Nephron (organoid): ENCODE results near the gene PYGL.
"Not testable (repeated sequence)": the region's sequence is repeated elsewhere in the genome, so short reads cannot be mapped to it uniquely, and the experiment has no call there.

Source experiments
- H3K27ac Mint-ChIP-seq, 3 experiments: 2 replicates each; pipeline ENCODE4 v1.8.0; 2020; ENCODE audit warnings: mixed read lengths in 3 of 3, mild to moderate bottlenecking in 2 of 3, moderate library complexity in 1 of 3
- H3K27me3 Mint-ChIP-seq: 2 replicates; pipeline ENCODE4 v1.8.0; 2021; ENCODE audit warnings: low read depth, mild to moderate bottlenecking, moderate library complexity, mixed read lengths
- H3K36me3 Mint-ChIP-seq: 2 replicates; pipeline ENCODE4 v1.8.0; 2020; ENCODE audit warnings: low read depth, mixed read lengths
- H3K4me1 Mint-ChIP-seq: 2 replicates; pipeline ENCODE4 v1.8.0; 2020; ENCODE audit warnings: mixed read lengths
- H3K4me3 Mint-ChIP-seq, 3 experiments: 2 replicates each; pipeline ENCODE4 v1.8.0; 2020; ENCODE audit warnings: mild to moderate bottlenecking in 3 of 3, mixed read lengths in 3 of 3, moderate library complexity in 2 of 3
- H3K9me3 Mint-ChIP-seq: 2 replicates; pipeline ENCODE4 v1.8.0; 2020; ENCODE audit warnings: mixed read lengths
- TF ChIP-seq, protein P1 (sequence below), 3 experiments: fragments of 200-600 bp; sonication (generic); IDR thresholded peaks; one replicate each; pipeline ENCODE4 v1.5.0; 2021; ENCODE audit warnings: antibody characterized with exemption in 3 of 3; ENCODE audit not compliant: unreplicated experiment in 3 of 3

The PYGL gene

DNA sequence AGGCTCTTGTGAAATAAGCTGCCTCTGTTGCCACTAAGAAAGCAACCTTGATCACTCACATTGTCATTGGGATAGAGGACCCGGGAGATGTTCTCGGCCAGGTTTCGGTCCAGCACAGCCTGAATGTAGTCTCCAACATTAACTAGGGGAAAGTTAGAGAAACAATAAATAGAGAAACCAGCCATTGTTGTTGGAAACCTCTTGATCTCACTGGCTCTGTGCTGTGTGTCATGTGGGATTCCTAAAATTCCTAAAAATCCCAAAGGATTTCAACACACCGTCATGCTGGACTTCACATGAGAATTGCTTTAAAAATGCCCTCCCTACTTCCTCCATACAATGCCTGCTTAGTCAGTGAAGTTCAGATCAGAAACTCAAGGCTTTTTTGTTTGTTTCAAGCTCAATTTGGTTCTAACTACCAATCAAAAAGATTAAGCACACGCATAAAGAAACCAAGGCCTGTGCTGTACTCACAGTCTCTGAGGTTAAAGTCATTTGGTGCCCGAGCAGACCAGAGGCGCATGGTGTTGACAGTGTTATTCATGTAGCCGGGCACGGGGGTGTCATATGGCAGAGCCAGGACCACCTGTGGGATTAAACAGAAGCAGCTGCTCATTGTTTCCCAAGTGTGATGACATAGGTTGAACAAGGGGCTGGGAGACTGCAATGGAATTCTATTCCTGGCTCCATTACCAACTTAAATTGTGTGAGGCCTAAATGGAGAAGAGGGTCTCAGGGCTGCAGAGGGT is 23.6 kb downstream of the PYGL start:
- peak overlapping the region; percentile 58 to 69 (median 65) for H3K27ac Mint-ChIP-seq
- H3K9me3 Mint-ChIP-seq, result no peaks in the 10 kb centered on the region
- peaks cover 22% of the 10 kb centered on the region for H3K36me3 Mint-ChIP-seq
- no peak overlapping the region for H3K4me3 Mint-ChIP-seq
- TF ChIP-seq, protein P1, sequence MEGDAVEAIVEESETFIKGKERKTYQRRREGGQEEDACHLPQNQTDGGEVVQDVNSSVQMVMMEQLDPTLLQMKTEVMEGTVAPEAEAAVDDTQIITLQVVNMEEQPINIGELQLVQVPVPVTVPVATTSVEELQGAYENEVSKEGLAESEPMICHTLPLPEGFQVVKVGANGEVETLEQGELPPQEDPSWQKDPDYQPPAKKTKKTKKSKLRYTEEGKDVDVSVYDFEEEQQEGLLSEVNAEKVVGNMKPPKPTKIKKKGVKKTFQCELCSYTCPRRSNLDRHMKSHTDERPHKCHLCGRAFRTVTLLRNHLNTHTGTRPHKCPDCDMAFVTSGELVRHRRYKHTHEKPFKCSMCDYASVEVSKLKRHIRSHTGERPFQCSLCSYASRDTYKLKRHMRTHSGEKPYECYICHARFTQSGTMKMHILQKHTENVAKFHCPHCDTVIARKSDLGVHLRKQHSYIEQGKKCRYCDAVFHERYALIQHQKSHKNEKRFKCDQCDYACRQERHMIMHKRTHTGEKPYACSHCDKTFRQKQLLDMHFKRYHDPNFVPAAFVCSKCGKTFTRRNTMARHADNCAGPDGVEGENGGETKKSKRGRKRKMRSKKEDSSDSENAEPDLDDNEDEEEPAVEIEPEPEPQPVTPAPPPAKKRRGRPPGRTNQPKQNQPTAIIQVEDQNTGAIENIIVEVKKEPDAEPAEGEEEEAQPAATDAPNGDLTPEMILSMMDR (IDR thresholded peaks at IDR 0.05; ENCODE audit: unreplicated experiment in 3 of 3), result no peak
- H3K27me3 Mint-ChIP-seq, result no peaks in the 10 kb centered on the region
- H3K4me1 Mint-ChIP-seq, result peaks cover 17% of the 10 kb centered on the region

DNA sequence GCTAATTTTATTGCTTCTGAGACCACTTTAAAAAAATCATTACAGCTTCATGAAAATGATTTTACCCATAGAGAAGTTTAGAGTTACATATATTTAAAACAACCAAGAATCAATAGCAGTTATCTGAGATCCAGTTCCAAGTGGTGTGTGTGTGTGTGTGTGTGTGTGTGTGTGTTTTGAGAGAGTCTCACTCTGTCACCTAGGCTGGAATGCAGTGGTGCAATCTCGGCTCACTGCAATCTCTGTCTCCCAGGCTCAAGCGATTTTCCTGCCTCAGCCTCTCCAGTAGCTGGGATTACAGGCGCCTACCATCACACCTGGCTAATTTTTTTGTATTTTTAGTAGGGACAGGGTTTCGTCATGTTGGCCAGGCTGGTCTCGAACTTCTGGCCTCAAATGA is 24.8 kb downstream of the PYGL start:
- Mint-ChIP-seq H3K4me1 (peaks cover 17% of the 10 kb centered on the region), H3K36me3 (peaks cover 30% of the 10 kb centered on the region)
- H3K9me3 Mint-ChIP-seq, H3K27ac Mint-ChIP-seq, H3K27me3 Mint-ChIP-seq, H3K4me3 Mint-ChIP-seq: not testable (repeated sequence)

DNA sequence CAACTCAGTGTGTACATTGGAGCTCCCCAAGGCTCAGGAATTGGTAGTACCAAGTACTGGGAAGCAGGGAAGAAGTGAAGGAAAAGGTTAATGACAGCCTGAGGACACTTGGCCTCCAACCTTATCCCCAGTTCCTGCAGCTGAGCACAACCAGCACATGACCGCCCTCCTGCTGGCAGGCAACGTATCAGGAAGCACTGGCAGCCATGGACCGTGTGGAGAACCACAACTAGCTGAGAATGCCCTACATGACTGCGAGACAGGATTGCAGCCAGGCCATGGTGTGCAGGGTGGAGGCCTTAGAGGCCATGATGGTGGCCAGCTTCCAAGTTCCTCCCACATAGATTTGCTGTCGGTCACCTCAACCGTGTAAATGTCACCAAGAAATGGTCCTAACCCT is 26.8 kb downstream of the PYGL start:
- H3K4me3 Mint-ChIP-seq, result no peak overlapping the region
- TF ChIP-seq, protein P1 (IDR thresholded peaks at IDR 0.05; ENCODE audit: unreplicated experiment in 3 of 3), result no peak
- no peaks in the 10 kb centered on the region for H3K9me3 Mint-ChIP-seq
- H3K27me3 Mint-ChIP-seq, result no peaks in the 10 kb centered on the region
- H3K36me3 Mint-ChIP-seq, result peaks cover 27% of the 10 kb centered on the region
- H3K4me1 Mint-ChIP-seq, result peaks cover 17% of the 10 kb centered on the region
- no peak overlapping the region for H3K27ac Mint-ChIP-seq

DNA sequence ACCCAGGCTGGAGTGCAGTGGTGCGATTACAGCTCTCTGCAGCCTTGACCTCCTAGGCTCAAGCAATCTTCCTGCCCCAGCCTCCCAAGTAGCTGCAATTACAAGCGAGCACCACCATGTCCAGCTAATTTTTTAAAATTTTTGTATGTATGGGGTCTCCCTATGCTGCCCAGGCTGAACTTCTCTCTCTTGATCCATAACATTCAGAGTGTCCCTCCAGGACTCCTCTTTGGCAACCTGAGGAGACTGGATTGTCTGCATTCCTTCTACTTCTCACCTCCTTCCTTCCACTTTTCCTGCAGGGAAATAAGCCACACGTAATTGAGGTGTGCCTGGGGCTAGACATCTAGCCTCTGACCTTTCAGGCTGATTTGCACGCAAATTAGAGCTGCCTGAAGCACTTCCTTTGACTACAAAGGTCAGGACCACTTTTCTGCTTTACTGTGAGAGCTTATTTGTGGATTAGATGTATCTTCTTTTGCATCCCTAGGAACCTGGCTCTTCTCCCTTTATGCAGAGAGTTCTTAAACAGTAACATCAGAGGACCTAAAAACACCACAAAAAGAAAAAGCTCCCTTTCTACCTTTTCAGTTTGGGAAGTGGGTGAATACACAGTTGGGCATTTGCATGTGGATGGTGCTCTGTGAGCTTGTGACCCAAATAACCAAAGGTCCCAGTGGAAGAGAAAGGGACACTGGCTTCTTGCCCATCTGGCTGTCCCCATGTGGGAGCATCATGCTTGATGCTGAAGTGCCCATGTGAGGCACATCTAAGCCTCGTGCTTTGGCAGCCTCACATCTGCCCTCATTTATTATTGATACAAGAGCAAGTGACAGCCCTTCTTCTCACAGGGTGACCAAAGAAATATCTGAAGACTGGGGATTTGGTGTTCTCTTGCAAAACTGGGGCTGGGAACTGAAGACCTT is 33.5 kb downstream of the PYGL start:
- Mint-ChIP-seq H3K36me3 (peaks cover 45% of the 10 kb centered on the region), H3K4me1 (no peaks in the 10 kb centered on the region), H3K27me3 (no peaks in the 10 kb centered on the region), H3K9me3 (no peaks in the 10 kb centered on the region), H3K4me3 (no peak overlapping the region), H3K27ac (no peak overlapping the region)
- TF ChIP-seq, protein P1 (IDR thresholded peaks at IDR 0.05; ENCODE audit: unreplicated experiment in 3 of 3), result no peak

DNA sequence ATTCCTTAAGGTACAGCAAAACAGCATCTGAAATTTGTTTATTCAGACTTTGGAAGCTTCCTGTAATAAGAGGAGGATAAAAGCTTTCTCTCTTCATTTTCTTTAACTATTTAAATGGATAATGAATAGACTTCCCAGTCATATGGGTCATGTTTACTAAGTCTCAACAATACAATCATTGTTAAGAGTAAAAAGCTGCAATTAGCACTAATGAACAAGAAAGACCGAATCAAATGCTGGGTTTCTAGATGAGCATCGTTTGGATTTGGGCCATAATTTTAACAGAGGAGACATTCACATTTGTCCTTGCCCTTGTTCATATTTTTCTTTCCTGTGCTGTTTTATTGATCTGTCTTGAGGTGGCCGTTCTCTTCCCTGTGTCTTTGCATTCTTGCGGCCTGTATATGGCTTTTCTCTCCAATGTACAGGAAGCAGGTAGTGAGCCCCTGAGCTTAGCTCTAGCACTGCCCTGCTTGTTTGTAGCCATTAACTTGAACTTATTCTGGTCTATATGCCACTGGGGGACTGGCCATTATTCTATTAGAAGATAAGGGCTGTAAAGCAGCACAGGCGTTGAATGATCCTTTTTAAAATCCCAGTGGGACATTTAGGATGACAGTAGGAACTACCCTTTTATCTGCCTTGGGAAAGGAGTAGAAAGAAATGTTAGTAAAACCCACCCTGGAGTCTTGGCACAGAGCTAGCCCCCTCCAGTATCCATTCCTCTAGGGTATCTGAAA is 37.8 kb downstream of the PYGL start:
- no peaks in the 10 kb centered on the region for H3K9me3 Mint-ChIP-seq
- H3K4me1 Mint-ChIP-seq, result no peaks in the 10 kb centered on the region
- H3K27ac Mint-ChIP-seq, result no peak overlapping the region
- peaks cover 53% of the 10 kb centered on the region for H3K36me3 Mint-ChIP-seq
- no peak overlapping the region for H3K4me3 Mint-ChIP-seq
- H3K27me3 Mint-ChIP-seq, result no peaks in the 10 kb centered on the region
- TF ChIP-seq, protein P1 (IDR thresholded peaks at IDR 0.05; ENCODE audit: unreplicated experiment in 3 of 3), result no peak

DNA sequence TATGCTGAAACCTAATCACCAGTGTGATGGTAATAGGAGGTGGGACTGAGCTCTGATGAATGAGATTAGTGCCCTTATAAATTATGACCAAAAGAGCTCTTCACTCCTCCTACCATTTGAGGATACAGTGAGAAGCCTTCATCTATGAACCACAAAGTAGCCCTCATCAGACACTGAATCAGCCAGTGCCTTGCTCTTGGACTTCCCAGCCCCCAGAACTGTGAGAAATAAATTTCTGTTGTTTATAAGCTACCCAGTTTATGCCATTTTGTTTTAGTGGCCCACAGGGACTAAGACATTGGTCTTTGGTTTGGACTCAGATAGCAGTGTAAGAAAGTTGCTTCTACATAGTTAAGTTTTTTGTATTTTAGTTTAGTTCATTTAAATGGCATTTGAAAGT is 39.6 kb downstream of the PYGL start:
- no peak overlapping the region for H3K27ac Mint-ChIP-seq

More for the DNA sequence above, 39.6 kb downstream of the PYGL start:
- Mint-ChIP-seq H3K27me3 (no peaks in the 10 kb centered on the region), H3K36me3 (peaks cover 39% of the 10 kb centered on the region), H3K4me1 (no peaks in the 10 kb centered on the region), H3K4me3 (no peak overlapping the region), H3K9me3 (no peaks in the 10 kb centered on the region)
- TF ChIP-seq, protein P1 (IDR thresholded peaks at IDR 0.05; ENCODE audit: unreplicated experiment in 3 of 3), result no peak
